Activated T-cell treated with anti-CD3 and anti-CD28 coated beads, Interleukin-2, amount 50 U/mL, for 24 hours (primary cell): Measurements from ENCODE around the gene TSN.
"Not testable (repeated sequence)": the region's sequence is repeated elsewhere in the genome, so short reads cannot be mapped to it uniquely, and the experiment has no call there.

Source experiments
- DNase-seq: peaks from one replicate; pipeline ENCODE4 v3.0.0-alpha.2; 2020
- H3K27ac Mint-ChIP-seq: 2 replicates; pipeline ENCODE4 v1.8.0; 2020; ENCODE audit warnings: mild to moderate bottlenecking, mixed read lengths
- H3K27me3 Mint-ChIP-seq: 2 replicates; pipeline ENCODE4 v1.8.0; 2020; ENCODE audit warnings: mixed read lengths
- H3K36me3 Mint-ChIP-seq: 2 replicates; pipeline ENCODE4 v1.8.0; 2020; ENCODE audit warnings: low read depth, mixed read lengths
- H3K4me1 Mint-ChIP-seq: 2 replicates; pipeline ENCODE4 v1.8.0; 2020; ENCODE audit warnings: low read depth, mixed read lengths
- H3K4me3 Mint-ChIP-seq: 2 replicates; pipeline ENCODE4 v1.8.0; 2020; ENCODE audit warnings: mild to moderate bottlenecking, moderate library complexity, mixed read lengths
- H3K9me3 Mint-ChIP-seq: 2 replicates; pipeline ENCODE4 v1.8.0; 2020; ENCODE audit warnings: mixed read lengths

The TSN gene

GRCh38 chr2:121803503-121803902 lies 48.1 kb downstream of the TSN start:
- Mint-ChIP-seq H3K4me1 (peaks cover 14% of the 10 kb centered on the region), H3K4me3 (no peak overlapping the region), H3K9me3 (peaks cover 11% of the 10 kb centered on the region), H3K27me3 (peaks cover 29% of the 10 kb centered on the region), H3K36me3 (no peaks in the 10 kb centered on the region), H3K27ac (no peak overlapping the region)
- DNase-seq: no peak

- Mint-ChIP-seq H3K9me3 (peaks cover 11% of the 10 kb centered on the region), H3K4me3 (no peak overlapping the region), H3K4me1 (peaks cover 14% of the 10 kb centered on the region), H3K27ac (no peak overlapping the region), H3K36me3 (no peaks in the 10 kb centered on the region), H3K27me3 (peaks cover 29% of the 10 kb centered on the region)
- no peak for DNase-seq
Measured at GRCh38 chr2:121804340-121804739, 48.9 kb downstream of the TSN start.

GRCh38 chr2:121804997-121805765 lies 49.7 kb downstream of the TSN start:
- Mint-ChIP-seq H3K4me1 (peaks cover 14% of the 10 kb centered on the region), H3K36me3 (no peaks in the 10 kb centered on the region), H3K4me3 (no peak overlapping the region), H3K9me3 (peaks cover 11% of the 10 kb centered on the region), H3K27ac (no peak overlapping the region), H3K27me3 (peaks cover 29% of the 10 kb centered on the region)
- DNase-seq: no peak

GRCh38 chr2:121805766-121806143 lies 50.3 kb downstream of the TSN start:
- Mint-ChIP-seq H3K36me3 (no peaks in the 10 kb centered on the region), H3K4me1 (peaks cover 14% of the 10 kb centered on the region), H3K27ac (no peak overlapping the region), H3K9me3 (peaks cover 11% of the 10 kb centered on the region), H3K27me3 (peaks cover 29% of the 10 kb centered on the region), H3K4me3 (no peak overlapping the region)
- no peak for DNase-seq

- not testable (repeated sequence) for H3K9me3 Mint-ChIP-seq, H3K4me3 Mint-ChIP-seq, DNase-seq, H3K36me3 Mint-ChIP-seq, H3K27ac Mint-ChIP-seq
- peaks cover 14% of the 10 kb centered on the region for H3K4me1 Mint-ChIP-seq
- peaks cover 25% of the 10 kb centered on the region for H3K27me3 Mint-ChIP-seq
Measured at GRCh38 chr2:121807771-121808170, 52.3 kb downstream of the TSN start.

- H3K4me1 Mint-ChIP-seq: peaks cover 9% of the 10 kb centered on the region
- H3K27me3 Mint-ChIP-seq: peaks cover 16% of the 10 kb centered on the region
- no peaks in the 10 kb centered on the region for H3K9me3 Mint-ChIP-seq
- H3K27ac Mint-ChIP-seq: no peak overlapping the region
- H3K4me3 Mint-ChIP-seq: no peak overlapping the region
- DNase-seq: no peak
- no peaks in the 10 kb centered on the region for H3K36me3 Mint-ChIP-seq
Measured at GRCh38 chr2:121809607-121810006, 54.2 kb downstream of the TSN start.

- no peaks in the 10 kb centered on the region for H3K4me1 Mint-ChIP-seq
- H3K27me3 Mint-ChIP-seq: peaks cover 6% of the 10 kb centered on the region
- H3K4me3 Mint-ChIP-seq: no peak overlapping the region
- H3K36me3 Mint-ChIP-seq: no peaks in the 10 kb centered on the region
- no peak for DNase-seq
- no peaks in the 10 kb centered on the region for H3K9me3 Mint-ChIP-seq
- no peak overlapping the region for H3K27ac Mint-ChIP-seq
Measured at GRCh38 chr2:121810959-121811853, 55.8 kb downstream of the TSN start.

GRCh38 chr2:121813083-121813482 lies 57.6 kb downstream of the TSN start:
- not testable (repeated sequence) for H3K27ac Mint-ChIP-seq, H3K4me1 Mint-ChIP-seq, H3K4me3 Mint-ChIP-seq, H3K36me3 Mint-ChIP-seq, H3K9me3 Mint-ChIP-seq, H3K27me3 Mint-ChIP-seq, DNase-seq

- Mint-ChIP-seq H3K27ac (no peak overlapping the region), H3K27me3 (no peaks in the 10 kb centered on the region), H3K9me3 (no peaks in the 10 kb centered on the region), H3K4me3 (no peak overlapping the region), H3K4me1 (no peaks in the 10 kb centered on the region), H3K36me3 (no peaks in the 10 kb centered on the region)
- no peak for DNase-seq
Measured at GRCh38 chr2:121815216-121815615, 59.8 kb downstream of the TSN start.

- Mint-ChIP-seq H3K27ac (no peak overlapping the region), H3K36me3 (no peaks in the 10 kb centered on the region), H3K4me3 (no peak overlapping the region), H3K27me3 (no peaks in the 10 kb centered on the region), H3K4me1 (no peaks in the 10 kb centered on the region), H3K9me3 (no peaks in the 10 kb centered on the region)
- DNase-seq: no peak
Measured at GRCh38 chr2:121816797-121817196, 61.3 kb downstream of the TSN start.

GRCh38 chr2:121817304-121817703 lies 61.9 kb downstream of the TSN start:
- H3K27me3 Mint-ChIP-seq, H3K36me3 Mint-ChIP-seq, H3K27ac Mint-ChIP-seq, DNase-seq, H3K4me1 Mint-ChIP-seq, H3K4me3 Mint-ChIP-seq, H3K9me3 Mint-ChIP-seq: not testable (repeated sequence)
